ENCODE results near the gene DUSP8. TPM values are rescaled to one million over a fixed set of nuclear protein-coding genes. Genes with fewer than 3 reads are reported as not detected.

Gene DUSP8
- total and polyA plus RNA-seq, 2 of the 8 experiments (the other 6 are each of a cell fraction or from before 2014, with no cell fraction given), result 2.8 to 3.6 TPM

- Histone ChIP-seq H4K5ac (ENCODE audit: insufficient read length, low read depth, low read length) (no peak overlapping the region), H4K20me1 (replicated peaks in 1 of 2; ENCODE audit: control insufficient read depth in 1 of 2, insufficient read depth in 2 of 2, low read length in 2 of 2) (peaks cover 4 to 20% of the 10 kb centered on the region in 2 experiments), H3K4me3 (ENCODE audit: extremely low read depth in 1 of 4, insufficient read depth in 2 of 4, low read depth in 3 of 4, low read length in 4 of 4) (peak overlapping the region; percentile 23 to 63 (median 34); a peak in 6 of 8 replicates), H3K27ac (ENCODE audit: low read depth, low read length) (no peak overlapping the region), H3K4me2 (ENCODE audit: insufficient read depth in 1 of 2, low read depth in 2 of 2, low read length in 2 of 2) (peak overlapping the region; percentile 53 to 83), H3K9ac (replicated peaks in 1 of 4; ENCODE audit: extremely low read depth in 1 of 4, low read depth in 3 of 4, low read length in 3 of 4) (no peak overlapping the region), H2BK12ac (ENCODE audit: low read depth, low read length) (no peak overlapping the region), H3K56ac (replicated peaks; ENCODE audit: insufficient read length, low read depth, low read length) (no peak overlapping the region), H3K79me2 (ENCODE audit: control insufficient read depth in 1 of 2, insufficient read depth in 2 of 2, low read length in 2 of 2) (no peaks in the 10 kb centered on the region), H3K27me3 (replicated peaks in 1 of 4; ENCODE audit: control insufficient read depth in 3 of 4, extremely low read depth in 1 of 4, insufficient read depth in 3 of 4, low read length in 3 of 4) (peaks cover 18 to 54% (median 49%) of the 10 kb centered on the region in 4 experiments), H2BK15ac (ENCODE audit: low read length) (no peak overlapping the region), H3K18ac (ENCODE audit: extremely low read depth, low read length) (no peak overlapping the region), H4K8ac (ENCODE audit: extremely low read depth, insufficient read depth, low read length) (no peak overlapping the region), H3K36me3 (ENCODE audit: control insufficient read depth in 2 of 4, insufficient read depth in 4 of 4, low read length in 3 of 4) (no peaks in the 10 kb centered on the region), H2BK20ac (ENCODE audit: low read length) (no peak overlapping the region), H3K9me3 (ENCODE audit: insufficient read depth in 2 of 2, low read depth in 1 of 2, low read length in 1 of 2) (no peaks in the 10 kb centered on the region), H2AFZ (ENCODE audit: low read length) (no peak overlapping the region), H3K23ac (ENCODE audit: insufficient read length) (no peak overlapping the region), H2BK5ac (ENCODE audit: low read depth, low read length) (no peak overlapping the region), H3K79me1 (ENCODE audit: low read depth, low read length) (no peaks in the 10 kb centered on the region), H2AK5ac (ENCODE audit: low read depth, low read length) (no peak overlapping the region), H4K91ac (replicated peaks; ENCODE audit: insufficient read length, low read length) (no peak overlapping the region), H3K23me2 (ENCODE audit: low read depth, low read length) (no peaks in the 10 kb centered on the region; the same call in 1 of the 2 replicates), H3K4ac (replicated peaks; ENCODE audit: insufficient read length, low read depth, low read length) (no peak overlapping the region), H2BK120ac (replicated peaks; ENCODE audit: low read depth, low read length) (no peak overlapping the region), H3K4me1 (replicated peaks in 1 of 4; ENCODE audit: control insufficient read depth in 3 of 4, insufficient read depth in 4 of 4, low read length in 3 of 4) (peaks cover 0 to 51% (median 34%) of the 10 kb centered on the region in 4 experiments; a peak in 6 of 7 replicates), H3K14ac (ENCODE audit: insufficient read length) (no peak overlapping the region)
- ChIA-PET CTCF (ENCODE audit: partially characterized antibody) (interaction anchor here (0.7 to 9.1 kb wide), 3 partner anchors 15 to 412 kb away, joined by 3 to 140 read pairs (median 100); no protein-coding TSS in a partner anchor), POLR2A (ENCODE audit: partially characterized antibody) (interaction anchor here (1.0 to 6.9 kb wide), 3 partner anchors 10 to 24 kb away, joined by 3 to 58 read pairs (median 9); no protein-coding TSS in a partner anchor)
- FAIRE-seq (no peak), DNase-seq (ENCODE audit: low read depth in 1 of 2, low spot score in 2 of 2) (no peak)
- no peak for TF ChIP-seq TBP (IDR thresholded peaks at IDR 0.05; ENCODE audit: low read depth, low read length)
- TF ChIP-seq RNF2 (IDR thresholded peaks at IDR 0.05; ENCODE audit: borderline replicate concordance, low read depth, low read length, missing control alignments, poor library complexity, severe bottlenecking), result no peak
- no peak for TF ChIP-seq BCL11A (IDR thresholded peaks at IDR 0.05; ENCODE audit: low read depth in 2 of 2, low read length in 2 of 2)
- no peak for TF ChIP-seq JUN (IDR thresholded peaks at IDR 0.05; ENCODE audit: low read depth, low read length)
- TF ChIP-seq SIX5 (IDR thresholded peaks at IDR 0.05; ENCODE audit: low read depth, low read length), result no peak
- no CpG with 5 or more reads among the region's 91 CpGs for WGBS, 2 experiments (ENCODE audit: extremely low coverage in 1 of 2, insufficient coverage in 1 of 2, insufficient read length in 1 of 2, insufficient replicate concordance in 2 of 2, low coverage in 1 of 2, low lambda C conversion rate in 2 of 2, missing lambda C conversion rate in 1 of 2)
Measured at GRCh38 chr11:1571760-1572196, 293 bp downstream of the DUSP8 start.
